Mucosa of gallbladder (tissue), 1 donor: ENCODE measurements around the gene NINJ2. TPM values are rescaled to one million over a fixed set of nuclear protein-coding genes. Genes with fewer than 3 reads are reported as not detected.
"Not testable (repeated sequence)": the region's sequence is repeated elsewhere in the genome, so short reads cannot be mapped to it uniquely, and the experiment has no call there.

Experiments used
- DNase-seq: peaks from one replicate; pipeline ENCODE4 v3.0.0-alpha.2; 2020; ENCODE audit warnings: low spot score
- total RNA-seq: library from RNA; stranded (reverse); gene quantifications from one replicate; pipeline ENCODE4 v1.2.1, GENCODE V29; 2021
- donor health status: DM: no; HTN: no; CAD: no.

The NINJ2 gene, protein sequence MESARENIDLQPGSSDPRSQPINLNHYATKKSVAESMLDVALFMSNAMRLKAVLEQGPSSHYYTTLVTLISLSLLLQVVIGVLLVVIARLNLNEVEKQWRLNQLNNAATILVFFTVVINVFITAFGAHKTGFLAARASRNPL
- 1.7 TPM for total RNA-seq

DNA sequence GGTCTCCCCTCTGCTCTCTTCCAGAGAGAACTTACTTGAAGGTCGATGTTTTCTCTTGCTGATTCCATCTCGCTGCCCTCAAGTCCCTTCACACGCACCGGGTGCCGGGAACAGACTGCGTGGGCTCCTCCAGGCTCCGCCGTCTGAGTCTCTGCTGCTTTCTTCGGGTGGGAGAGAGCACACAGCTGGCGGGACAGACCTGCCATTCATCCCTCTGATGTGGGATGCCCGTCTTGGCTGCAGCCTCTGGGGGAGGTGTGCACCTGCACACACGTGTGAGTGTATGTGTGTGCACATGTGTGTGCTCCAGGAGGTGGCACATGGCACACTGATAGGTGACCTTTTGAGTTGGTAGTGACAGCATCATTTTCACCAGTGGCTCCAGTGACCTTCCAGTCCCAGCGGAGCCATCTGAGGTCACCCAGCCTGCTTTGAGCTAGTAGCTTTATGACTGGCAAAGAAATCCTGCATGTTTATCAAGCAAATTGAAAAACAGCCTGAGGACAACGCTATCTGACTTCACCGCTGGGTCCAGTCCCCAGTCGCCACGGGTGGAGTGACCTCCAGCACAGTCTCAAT lies at the start of gene NINJ2:
NINJ2 (minus strand) TSS at position 153 of the 579 bp plus-strand sequence; CDS start at position 68, 85 bp downstream.
- no peak for DNase-seq

DNA sequence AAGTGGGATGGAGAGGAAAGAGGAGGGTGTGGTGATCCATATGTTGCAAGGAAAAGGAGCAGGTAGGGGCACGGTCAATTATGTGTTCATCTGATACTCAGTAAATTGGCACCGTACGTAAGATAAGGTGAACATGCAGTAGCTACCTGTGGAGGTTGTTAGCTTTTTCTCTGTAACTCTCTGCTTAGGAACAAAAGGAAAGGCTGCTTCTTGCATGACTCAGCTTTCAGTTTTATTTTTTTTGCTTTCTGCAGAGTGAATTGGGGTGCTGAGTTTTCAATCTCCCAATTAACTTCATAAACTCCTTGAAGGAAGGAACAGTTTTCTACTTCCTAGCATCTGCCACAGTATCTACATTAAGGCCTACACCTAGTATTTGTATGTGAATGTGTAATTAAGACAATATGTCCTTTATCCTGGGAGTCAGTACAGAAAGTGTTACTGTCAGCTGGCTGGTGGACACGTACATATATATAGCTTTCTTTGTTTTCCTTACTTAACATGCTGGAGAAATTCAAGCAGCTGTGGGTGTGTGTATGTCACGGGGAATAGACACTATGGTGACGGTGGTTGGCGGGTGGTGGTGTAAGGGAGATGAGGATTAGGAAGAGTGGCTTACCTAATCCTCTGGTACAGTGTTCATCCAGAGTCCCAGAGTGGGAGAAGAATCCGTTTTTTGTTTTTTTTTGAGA lies 49.1 kb upstream of the NINJ2 start:
- no peak for DNase-seq

DNA sequence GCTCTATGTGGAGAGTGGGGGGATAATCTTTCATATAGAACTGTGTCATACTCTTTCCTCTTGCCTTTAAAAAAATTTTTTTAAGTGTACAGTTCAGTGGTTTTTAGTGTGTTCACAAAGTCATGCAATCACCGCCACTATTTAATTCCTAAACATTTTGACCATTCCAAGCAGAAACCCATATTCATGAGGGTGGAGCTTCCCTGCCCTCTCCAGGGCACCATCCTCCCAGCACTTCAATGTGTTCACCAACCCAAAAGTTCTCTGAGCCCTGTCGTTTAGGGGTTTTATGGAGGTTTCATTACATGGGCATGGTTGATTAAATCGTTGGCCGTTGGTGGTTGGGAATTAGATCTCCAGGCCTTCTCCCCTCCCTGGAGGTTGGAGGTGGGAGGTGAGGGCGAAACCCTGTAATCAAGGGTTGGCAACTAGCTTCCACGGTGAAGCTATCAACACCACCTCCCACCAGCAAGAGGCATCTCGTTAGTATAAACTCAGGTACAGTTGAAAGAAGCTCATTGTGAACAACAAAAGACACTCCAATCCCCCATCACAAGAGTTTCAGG lies 46.3 kb upstream of the NINJ2 start:
- no peak for DNase-seq

DNA sequence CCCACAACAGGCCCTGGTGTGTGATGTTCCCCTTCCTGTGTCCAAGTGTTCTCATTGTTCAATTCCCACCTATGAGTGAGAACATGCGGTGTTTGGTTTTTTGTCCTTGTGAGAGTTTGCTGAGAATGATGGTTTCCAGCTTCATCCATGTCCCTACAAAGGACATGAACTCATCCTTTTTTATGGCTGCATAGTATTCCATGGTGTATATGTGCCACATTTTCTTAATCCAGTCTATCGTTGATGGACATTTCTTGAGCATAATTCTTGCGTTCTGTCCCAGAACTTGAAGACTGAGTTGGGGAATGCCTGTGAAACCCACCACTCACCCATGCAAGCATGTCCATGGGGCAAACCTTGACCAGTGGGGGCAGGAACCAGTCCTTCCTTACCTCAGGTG lies 44.8 kb upstream of the NINJ2 start:
- not testable (repeated sequence) for DNase-seq

DNA sequence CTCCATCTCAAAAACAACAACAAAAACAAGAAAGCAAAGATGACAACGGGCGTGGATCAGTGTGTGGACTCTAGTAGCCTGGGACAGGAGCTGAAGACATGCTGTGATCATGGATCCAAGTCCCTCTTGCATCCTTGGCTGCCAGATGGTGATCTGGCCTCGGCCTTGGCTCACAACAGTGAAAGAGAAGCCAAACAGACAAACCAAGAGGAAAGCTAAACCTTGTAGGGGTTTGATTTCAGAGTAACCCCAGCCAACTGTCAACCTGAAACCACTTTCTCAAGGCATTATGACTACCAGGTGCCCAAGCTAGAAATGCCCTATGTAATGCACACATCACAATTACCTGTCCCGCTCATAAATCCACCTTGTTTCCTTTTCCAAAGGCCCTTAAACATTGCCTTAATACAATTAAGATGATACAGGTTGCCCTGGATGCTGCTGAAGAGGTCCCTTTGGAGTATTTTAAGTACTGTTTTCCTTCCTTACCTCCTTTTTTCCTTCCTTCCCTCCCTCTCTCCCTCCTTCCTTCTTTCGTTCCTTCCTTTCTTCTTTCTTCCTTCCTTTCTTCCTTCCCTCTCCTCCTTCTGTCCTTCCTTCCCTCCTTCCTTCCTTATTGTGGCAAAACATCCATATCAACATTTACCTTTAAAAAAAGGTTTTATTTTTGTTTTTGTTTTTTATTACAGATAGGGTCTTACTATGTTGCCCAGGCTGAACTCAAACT lies 41.4 kb upstream of the NINJ2 start:
- DNase-seq, result no peak

DNA sequence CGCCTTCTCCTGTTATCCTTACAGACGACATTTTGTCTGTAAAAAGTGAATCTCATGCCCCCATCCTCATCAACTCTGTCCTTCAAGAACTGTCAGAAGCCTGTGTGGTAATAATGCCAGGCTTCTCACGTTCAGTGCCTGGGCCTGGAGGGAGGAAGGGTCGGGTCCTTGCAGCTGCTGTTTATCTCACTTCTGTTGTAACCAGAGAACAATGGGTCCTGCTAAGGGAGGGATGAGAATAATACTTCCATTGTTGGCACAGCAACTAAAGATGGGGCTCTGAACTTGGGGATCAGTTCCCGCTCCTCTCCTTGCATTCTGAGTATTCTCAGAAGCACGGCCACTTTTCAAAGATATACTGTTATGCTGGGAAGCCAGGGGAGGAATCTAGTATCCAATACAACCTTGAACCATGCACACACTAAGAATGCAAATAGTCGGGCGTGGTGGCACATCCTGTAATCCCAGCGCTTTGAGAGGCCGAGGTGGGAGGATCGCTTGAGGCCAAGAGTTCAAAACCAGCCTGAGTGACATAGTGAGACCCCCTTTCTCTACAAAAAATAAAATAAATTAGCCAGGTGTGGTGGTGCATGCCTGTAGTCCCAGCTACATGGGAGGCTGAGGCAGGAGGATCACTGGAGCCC lies 38.8 kb upstream of the NINJ2 start:
- no peak for DNase-seq

DNA sequence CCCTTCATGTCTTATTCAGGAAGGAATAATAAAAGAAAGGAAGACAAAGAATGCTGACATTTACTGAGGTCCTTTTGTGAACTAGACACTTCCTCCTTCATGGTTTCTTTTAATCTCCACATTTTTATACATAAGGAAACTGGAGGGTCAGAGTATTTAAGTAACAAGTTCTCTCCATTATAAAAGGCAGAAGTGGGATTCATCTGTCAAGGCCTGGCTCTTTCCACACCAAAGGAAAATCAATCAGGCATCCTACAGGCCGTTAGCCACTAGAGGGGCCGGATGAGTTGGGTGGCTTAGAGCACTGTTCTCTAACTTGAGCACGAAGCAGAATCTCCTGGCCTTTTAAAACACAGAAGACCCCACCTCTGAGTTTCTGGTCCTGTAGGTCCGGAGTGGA lies 36.8 kb upstream of the NINJ2 start:
- DNase-seq, result no peak

DNA sequence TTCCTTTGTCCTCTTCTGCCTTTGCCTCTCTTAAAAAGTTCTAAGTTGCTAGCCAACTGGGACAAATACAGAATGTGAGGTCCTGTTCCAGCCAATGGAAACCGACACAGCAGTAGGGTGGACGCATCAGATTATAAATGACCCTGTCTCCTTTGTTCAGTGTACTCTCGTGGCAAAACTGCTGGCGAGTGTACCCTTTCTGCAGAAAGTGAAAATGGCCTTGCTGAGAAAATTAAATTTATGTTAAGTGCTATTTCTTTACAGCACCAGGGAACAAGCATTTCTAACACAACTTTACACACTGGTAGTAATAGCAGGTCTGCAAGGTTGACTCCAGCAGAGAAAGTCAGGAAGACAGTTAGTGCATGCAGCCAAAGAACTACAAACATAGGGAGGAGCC lies 35.0 kb upstream of the NINJ2 start:
- DNase-seq, result not testable (repeated sequence)

DNA sequence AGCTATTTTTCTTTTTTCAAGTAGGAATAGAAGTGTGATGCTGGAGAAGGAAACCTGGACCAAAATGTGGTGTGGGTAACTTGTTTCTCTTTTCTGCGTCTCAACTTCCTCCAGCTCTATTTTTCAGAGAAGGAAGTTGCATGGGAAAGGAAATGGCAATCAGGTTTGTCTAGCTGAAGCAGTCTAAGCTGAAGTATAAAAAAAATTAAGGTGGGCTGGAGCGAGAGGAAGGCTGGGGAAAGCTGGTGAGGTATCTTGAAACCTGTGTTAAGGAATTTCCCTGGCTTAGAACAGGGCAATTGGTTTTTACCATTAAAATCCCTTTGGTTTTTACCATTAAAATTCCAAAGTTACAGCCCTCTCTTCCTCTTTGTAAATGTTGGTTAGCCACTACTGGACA lies 34.2 kb upstream of the NINJ2 start:
- DNase-seq, result no peak

DNA sequence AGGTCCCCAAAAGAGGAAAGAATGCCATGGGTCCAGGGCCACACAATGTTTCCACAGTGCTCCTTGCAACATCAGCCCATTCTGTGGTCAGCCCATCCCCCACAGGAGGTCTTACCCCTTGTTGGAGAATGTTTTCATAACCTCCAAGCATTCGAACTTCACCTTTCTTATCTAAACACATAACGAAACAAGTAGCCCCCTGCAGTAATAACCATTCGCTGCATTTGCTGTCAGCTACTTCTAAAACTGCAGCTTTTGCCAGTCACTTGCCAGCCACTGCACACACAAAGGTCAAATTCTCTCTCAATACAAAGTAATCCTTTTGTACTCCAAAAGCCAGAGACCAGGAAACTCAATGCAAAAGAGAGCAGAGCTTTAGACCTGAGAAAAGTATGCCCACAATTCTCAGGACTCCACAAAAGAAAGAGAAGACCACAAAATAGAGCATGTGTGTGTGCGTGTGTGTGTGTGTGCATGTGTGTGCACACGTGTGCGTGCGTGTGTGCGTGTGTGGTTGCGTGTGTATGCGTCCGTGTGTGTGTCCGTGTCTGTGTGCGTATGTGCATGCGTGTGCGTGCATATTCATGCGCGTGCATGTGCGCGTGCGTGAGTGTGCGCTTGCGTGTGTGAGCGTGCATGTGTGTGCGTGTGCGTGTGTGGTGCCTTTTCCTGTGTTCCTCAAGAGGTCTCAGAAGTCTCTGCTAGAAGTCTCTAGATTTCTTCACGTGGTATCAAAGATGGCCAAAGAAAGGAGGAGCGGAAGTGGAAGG lies 31.7 kb upstream of the NINJ2 start:
- DNase-seq, result no peak

DNA sequence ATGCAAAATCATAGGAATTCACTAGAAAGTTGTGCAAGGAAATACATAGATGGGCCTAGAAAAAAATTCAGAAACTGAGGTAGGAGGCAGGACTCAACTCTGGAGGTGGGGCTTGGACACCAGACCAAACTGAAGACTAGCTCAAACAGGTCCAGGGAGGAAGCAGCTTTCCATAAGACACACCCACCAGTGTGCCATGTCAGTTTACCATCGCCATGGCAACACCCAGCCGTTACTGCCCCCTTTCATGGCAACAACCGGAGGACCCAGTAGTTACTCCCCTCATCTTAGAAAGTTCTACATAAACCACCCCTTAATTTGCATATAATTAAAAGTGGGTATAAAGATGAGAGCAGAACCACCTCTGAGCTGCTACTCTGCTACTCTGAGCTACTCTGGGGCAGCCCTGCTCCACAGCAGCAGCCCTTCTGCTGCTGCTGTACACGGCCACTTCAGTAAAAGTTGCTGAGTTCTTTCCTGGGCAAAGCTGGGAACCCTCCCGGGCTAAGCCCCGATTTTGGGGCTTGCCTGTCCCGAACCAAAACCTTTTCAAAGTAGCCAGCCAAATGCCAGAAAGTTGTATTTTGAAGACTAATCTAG lies 30.8 kb upstream of the NINJ2 start:
- DNase-seq, result no peak

DNA sequence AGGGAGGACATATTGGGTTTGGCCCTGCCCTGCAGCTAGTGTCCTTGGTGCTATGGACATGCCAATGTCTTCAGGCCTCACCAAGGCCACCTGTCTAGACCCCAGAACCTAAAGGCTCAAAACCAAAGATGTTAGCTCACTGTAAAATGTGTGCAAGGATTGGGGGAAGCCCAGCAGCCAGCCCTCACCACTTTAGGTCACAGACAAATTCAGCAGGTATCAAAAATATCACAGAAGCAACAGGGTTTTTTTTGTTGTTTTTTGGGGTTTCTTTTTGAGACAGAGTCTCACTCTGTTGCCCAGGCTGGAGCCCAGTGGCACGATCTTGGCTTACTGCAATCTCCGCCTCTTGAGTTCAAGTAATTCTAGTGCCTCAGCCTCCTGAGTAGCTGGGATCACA lies 29.0 kb upstream of the NINJ2 start:
- DNase-seq, result no peak

DNA sequence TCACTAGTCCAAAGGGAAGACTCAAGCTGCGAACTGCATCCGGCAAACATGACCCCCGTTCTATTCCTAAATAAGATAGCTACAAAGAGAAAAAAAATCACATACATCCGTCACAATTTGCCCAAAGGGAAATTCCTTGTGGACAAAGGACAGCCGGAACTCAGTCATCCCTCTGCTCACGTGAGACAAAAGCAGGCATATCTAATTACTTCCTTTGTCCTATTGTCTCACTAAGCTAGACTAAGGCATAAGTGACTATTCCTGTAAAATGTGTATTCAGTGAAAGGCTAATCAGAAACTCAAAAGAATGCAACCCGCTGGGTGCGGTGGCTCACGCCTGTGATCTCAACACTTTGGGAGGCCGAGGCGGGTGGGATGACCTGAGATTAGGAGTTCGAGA lies 27.2 kb upstream of the NINJ2 start:
- no peak for DNase-seq

DNA sequence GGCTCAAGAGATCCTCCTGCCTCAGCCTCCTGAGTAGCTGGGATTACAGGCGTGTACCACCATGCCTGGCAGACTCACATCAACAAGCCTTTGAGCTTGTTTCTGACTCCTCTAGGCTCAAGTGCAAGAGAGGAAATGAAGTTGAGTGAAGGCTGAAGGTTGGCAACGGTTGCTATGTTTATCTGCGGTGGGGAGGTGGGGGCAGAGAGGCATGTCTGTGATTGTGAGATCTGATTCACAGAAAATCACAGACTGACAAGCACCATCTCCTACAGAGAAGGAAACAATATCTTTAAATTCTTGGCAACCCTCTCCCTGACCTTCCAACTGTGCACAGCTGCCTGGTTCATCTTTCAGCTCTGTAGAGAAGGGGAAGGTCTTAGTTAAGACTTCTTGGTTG lies 22.1 kb upstream of the NINJ2 start:
- DNase-seq, result peak; percentile 16

DNA sequence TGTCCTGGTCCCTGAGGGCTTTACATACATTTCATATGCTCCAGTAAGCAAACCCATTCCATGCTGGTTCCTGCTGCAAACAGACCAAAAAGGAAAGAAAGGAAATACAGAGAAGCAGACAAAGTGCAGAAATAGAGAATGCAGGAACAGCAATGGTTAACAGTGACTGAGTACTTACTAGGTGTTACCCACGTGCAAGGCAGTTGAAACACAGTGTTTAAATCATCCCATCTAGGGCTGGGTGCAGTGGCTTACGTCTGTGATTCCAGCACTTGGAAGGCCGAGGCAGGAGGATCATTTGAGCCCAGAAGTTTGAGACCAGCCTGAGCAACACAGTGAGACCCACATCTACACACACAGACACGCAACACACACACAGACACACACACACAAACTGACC lies 21.2 kb upstream of the NINJ2 start:
- no peak for DNase-seq

DNA sequence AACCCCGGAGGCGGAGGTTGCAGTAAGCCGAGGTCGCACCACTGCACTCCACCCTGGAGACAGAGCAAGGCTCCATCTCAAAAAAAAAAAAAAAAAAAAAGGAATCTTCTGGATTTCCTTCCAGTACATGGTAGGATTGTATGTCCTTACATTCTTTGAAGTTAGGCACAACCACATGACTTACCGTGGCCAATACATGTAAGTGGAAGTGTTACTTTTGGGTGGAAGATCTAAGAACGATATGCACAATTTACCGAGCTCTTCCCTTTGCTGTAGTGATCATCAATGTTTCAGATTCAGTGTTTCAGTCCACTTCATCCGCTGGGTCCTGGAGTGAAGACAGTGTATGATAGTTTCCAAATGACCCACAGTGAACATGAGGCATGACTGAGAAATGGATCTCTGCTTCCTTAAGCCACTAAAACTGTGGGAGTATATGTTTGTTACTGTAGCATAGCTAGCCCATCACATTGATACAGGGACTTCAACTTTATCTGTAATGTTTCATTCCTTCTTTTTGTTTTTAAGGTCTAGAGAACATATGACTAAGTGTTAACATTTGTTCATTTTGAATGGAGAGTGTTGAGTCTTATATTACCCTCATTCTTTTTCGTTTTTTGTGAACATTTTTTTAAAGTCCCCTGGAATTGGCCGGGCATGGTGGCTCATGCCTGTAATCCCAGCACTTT lies 18.5 kb upstream of the NINJ2 start:
- DNase-seq, result no peak

DNA sequence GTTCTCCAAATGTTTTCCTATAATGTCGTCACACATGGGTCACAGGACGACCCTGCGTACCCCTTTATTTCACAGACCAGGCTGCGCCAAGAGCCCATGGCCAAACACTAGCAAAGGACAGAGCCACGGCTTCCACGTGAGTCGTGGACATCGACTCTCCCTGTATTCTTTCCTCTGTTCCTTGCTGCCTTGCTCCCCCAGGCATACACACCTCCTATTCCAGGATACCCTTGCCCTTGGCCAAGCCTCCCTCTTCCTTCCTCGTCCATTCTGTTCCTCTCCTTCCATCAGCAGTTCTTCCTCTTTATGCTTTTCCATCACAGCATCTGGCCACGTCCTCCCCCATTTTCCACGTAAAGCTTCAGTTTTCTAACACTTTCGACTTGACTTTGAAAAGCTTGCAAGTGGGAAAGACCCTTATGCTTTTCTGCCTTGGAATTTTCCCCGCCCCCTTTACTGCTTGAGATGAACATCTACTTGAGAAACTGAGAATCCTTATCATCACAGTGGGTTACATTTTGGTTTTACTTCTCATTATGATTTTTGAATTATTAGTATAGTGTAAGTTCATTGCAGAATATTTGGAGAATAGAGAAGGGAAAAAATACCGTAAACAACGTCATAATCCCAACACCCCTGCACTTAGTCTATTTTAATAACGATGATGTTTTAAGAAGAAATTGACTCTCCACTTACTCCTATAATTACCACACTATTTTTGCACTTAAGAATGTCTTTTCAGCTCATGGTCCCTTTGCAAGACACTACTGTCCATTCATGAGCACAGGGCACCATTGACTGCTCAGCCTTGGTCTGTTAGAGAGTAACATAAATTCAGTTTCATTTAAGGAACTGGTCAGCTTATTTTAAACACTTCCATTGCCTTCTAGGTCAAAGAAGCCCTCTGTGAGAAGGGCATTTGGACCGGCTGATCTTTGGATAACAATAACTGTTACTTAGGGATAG lies 15.8 kb upstream of the NINJ2 start:
- DNase-seq, result no peak

DNA sequence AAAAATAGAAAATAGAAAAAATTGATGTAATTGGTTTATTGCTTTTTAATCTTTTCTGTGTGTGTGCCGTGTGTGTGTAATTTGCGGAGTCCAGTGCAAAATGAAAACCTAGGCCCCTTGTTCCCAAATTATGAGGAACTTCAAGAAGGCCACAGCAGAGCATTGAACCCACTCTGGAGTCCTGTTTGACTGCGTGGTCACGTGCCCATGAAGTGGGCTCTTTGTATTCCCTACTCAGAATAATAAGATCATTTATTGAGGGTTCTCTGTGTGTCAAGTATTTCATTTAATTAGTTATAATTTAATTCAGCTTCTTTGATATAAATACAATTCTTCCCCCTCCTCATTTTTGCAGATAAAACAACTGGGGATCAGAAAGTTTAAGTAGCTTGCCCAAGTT lies 12.3 kb upstream of the NINJ2 start:
- DNase-seq, result no peak

DNA sequence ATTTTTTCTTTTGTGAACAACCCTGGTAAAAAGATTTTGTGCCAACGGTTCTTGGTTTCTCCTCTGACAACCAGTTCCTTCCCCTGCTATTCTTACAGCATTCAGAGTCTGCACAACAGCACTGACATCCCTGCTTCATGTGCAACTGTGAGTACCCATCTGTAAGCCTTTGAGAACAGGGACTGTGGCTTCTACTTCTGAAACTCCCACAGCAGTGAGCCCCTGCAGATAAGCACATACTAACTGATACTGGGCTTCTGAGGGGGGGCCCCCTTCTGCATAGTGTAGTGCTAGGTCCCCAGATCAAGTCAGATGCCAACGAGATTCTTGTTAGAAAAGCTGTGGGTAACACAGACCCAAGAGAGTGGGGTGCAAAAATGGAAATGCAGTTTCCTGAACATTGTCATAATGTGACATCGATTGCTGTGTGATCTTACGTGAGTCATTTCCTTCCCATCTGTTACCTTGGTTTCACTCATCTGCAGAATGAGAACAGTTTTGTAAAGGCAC lies 11.1 kb upstream of the NINJ2 start:
- DNase-seq, result no peak
